H54 (cell line): ENCODE results near the gene RTKN.
"Not testable (repeated sequence)": the region's sequence is repeated elsewhere in the genome, so short reads cannot be mapped to it uniquely, and the experiment has no call there.

ENCODE experiments used
- DNase-seq: peaks from one replicate; pipeline ENCODE4 v3.0.0; 2011; ENCODE audit warnings: low spot score, mixed read lengths; ENCODE audit not compliant: insufficient read length
- FAIRE-seq: peaks from 3 replicates; lab custom pipeline; 2011; peaks lifted over from hg19 to GRCh38; lab: Jason Lieb, UNC
- POLR2A ChIP-seq: IDR thresholded peaks from 2 replicates; pipeline ENCODE4 v1.6.1; 2011; ENCODE audit warnings: low read depth, mild to moderate bottlenecking, low read length

Gene RTKN, protein sequence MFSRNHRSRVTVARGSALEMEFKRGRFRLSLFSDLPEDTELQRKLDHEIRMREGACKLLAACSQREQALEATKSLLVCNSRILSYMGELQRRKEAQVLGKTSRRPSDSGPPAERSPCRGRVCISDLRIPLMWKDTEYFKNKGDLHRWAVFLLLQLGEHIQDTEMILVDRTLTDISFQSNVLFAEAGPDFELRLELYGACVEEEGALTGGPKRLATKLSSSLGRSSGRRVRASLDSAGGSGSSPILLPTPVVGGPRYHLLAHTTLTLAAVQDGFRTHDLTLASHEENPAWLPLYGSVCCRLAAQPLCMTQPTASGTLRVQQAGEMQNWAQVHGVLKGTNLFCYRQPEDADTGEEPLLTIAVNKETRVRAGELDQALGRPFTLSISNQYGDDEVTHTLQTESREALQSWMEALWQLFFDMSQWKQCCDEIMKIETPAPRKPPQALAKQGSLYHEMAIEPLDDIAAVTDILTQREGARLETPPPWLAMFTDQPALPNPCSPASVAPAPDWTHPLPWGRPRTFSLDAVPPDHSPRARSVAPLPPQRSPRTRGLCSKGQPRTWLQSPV

DNA sequence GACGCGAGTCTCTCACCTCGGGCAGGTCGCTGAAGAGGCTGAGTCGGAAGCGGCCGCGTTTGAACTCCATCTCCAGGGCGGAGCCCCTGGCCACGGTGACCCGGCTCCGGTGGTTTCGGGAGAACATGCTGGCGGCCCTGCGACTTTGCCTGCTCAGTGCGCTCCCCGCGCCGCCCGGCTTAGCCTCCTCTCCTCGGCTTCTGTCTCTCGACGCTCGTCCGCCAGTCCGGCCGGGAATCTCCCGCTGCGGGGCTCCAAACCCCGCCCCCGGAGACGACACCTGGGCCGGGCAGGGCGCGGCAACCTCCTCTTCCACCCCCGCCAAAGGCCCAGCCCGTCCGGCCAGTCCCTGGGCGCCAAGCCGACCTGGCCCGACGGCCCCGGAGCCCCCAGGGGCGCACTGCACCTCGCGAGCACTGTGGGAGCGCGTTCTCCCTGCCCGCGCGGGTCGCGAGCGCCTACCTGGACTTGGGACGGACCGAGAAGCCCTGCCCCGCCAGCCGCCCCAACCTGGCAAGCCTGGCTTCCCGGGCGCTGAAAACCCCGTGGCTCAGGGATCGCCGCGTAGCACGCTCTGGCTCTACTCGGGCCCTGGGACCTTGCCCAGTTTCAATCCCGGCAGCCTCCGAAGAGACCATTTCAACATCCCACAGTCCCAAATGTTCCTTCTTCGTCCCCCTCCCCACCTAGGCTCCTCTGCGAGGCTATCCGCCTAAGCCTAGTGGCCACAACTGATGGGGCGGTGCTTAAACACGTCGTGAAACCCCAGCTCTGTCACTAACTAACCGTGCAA is at the start of gene RTKN:
RTKN (minus strand) TSS at position 248 of the 793 bp plus-strand sequence; CDS start at position 127, 121 bp downstream.
- DNase-seq: no peak

DNA sequence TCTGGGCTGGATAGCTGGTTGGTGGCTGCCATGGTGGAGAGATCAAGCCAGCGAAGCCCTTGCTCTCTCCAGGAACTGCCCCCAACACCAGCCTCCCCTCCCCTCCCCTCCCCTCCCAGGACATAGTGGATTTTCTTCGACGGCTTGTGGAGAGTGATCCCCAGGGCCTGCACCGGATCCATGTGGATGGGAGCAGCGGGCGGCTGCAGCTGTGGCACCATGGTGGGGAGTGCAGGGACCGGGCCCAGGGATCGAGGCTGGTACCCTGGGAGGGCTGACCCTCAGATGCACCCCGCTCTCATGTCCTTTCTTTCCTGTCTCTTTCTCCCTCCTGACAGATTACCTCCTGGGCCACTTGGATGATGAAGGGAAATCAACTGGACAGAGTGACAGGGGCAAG is 48.2 kb upstream of the RTKN start:
- no peak for DNase-seq
- FAIRE-seq: no peak
- no peak for TF ChIP-seq POLR2A

More for the DNA sequence above, at the start of gene RTKN:
- no peak for FAIRE-seq
- no peak for TF ChIP-seq POLR2A

DNA sequence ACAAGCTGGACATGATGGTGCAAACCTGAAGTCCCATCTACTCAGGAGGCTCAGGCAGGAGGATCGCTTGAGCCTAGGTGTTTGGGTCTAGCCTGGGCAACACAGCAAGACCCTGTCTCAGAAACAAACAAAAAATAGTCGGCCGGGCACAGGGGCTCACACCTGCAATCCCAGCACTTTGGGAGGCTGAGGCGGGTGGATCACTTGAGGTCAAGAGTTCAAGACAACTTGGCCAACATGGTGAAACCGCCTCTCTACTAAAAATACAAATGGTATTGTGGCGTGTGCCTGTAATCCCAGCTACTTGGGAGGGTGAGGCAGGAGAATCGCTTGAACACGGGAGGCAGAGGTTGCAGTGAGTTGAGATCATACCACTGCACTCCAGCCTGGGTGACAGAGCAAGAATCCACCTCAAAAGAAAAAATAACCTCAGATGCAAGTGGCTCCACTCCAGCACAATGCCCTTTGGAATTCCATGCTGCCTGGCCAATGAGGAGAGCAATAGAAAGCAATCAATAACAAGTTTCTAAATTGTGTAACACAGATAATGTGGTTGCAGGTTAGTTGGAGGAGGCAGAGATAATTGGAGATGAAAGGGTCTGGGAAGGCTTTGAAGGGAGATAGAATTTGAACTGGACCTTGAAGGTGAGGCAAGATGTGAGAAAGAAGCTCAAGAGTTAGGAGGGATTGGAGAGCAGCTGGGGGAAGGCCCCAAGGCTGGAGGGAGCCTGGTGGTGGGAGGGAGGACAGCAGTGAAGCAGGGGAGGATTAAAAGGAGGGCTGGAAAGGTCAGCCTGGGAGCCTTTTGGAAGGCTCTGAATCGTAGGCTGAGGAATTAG is 47.1 kb upstream of the RTKN start:
- DNase-seq (no peak), FAIRE-seq (no peak)
- TF ChIP-seq POLR2A: no peak

GRCh38 chr2:74486141-74486540 is 44.4 kb upstream of the RTKN start:
- TF ChIP-seq POLR2A: no peak
- FAIRE-seq (no peak), DNase-seq (no peak)

- DNase-seq, FAIRE-seq: not testable (repeated sequence)
Measured at GRCh38 chr2:74483675-74484164, 42.0 kb upstream of the RTKN start.

GRCh38 chr2:74482801-74483674 is 41.3 kb upstream of the RTKN start, which contains the start of the genes CCDC142 and TTC31:
TSS of gene CCDC142 (minus strand) at chr2:74482998. CDS start at chr2:74482837, 161 bp downstream.
TSS of gene TTC31 (plus strand) at chr2:74483081. CDS start at chr2:74483096, 15 bp downstream.
- peak; percentile 91 for DNase-seq
- peak; percentile 30; the same call in 1 of the 2 replicates for TF ChIP-seq POLR2A
- no peak for FAIRE-seq

DNA sequence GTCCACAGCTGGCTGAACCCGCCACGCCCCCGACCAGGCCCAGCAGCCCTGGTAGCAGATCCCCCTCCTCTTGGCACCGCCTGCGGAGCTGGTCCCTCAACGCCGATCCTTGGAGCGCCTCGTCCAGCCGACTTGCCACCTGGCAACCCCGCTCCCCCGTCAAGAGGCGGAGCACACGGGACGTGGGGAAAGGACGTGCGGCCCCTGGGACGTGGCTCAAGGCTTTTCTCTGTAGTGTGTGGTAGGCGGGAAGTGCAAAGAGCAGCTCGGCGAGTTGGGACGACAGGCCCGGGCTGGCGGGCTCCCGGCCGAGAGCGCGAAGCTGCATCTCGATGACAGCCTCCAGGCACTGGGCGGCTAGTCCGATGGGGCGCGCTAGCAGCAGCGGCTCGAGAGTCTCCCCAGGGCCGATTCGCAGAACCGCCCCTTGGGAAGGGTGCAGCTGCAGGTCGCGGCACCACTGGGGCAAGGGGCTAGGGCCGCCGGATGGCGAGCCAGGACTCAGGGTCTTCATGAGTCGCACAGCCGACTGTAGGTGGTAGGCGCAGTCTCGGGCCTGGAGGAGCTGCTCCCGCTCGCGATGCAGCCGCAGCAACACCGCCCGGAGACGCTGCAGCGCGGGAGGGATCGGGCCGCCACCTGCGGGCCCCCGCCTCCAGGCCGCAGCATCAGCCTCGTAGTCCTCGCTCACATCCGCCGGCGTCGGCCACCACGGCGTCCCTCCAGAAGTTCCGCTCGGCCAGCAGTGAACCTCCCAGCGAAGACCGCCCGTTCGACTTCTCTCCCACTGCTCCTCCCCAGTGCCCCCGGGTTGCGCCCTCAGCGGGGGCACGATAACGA is 40.4 kb upstream of the RTKN start:
- FAIRE-seq: no peak
- no peak for DNase-seq
- no peak for TF ChIP-seq POLR2A

- FAIRE-seq: no peak
- TF ChIP-seq POLR2A: no peak
Measured at GRCh38 chr2:74481431-74481830, 39.7 kb upstream of the RTKN start.

GRCh38 chr2:74474899-74475298 is 33.2 kb upstream of the RTKN start:
- no peak for TF ChIP-seq POLR2A
- FAIRE-seq: no peak
- DNase-seq: no peak

More at GRCh38 chr2:74481431-74481830, 39.7 kb upstream of the RTKN start:
- no peak for DNase-seq

GRCh38 chr2:74474481-74474880 is 32.7 kb upstream of the RTKN start:
- DNase-seq (no peak), FAIRE-seq (no peak)
- TF ChIP-seq POLR2A: no peak

- DNase-seq: no peak
- no peak for TF ChIP-seq POLR2A
- FAIRE-seq: no peak
Measured at GRCh38 chr2:74472945-74473258, 31.2 kb upstream of the RTKN start.
